ENCODE measurements around the gene MKKS.

DNA sequence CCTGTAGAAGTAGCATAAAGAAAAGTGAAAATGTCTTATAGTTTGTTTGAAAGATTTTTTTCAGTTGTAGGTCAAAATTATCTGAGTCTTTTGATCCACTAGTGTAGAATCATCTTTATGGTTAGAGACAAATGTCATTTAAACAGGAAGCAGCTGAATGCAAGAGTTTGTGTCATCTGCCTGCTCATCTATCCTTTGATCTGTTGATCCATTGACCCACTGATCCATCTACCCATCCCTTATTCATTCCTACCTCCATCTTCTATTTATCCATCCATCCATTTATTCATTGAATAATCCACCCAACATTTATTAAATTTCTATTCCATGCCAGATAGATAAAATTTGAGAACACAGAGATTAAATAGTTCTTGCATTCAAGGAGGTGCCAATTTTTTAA lies 62.6 kb downstream of the MKKS start:
- TF ChIP-seq PAX8 (IDR thresholded peaks at IDR 0.05) = no peak
- TF ChIP-seq SIN3A (IDR thresholded peaks at IDR 0.05; ENCODE audit: low read depth, low read length) = no peak
- TF ChIP-seq CTCF (IDR thresholded peaks at IDR 0.05 in 2 of 3, conservative IDR thresholded peaks at IDR 0.05 in 1 of 3; ENCODE audit: control insufficient read depth in 2 of 3, extremely low read depth in 1 of 3, insufficient read depth in 1 of 3, low read depth in 3 of 3, low read length in 3 of 3) = no peak
- no peak for TF ChIP-seq RAD21 (IDR thresholded peaks at IDR 0.05; ENCODE audit: insufficient read depth, low read depth, low read length)
- no peak for TF ChIP-seq POLR2A (IDR thresholded peaks at IDR 0.05; ENCODE audit: low read depth, low read length)
- TF ChIP-seq, protein P1, sequence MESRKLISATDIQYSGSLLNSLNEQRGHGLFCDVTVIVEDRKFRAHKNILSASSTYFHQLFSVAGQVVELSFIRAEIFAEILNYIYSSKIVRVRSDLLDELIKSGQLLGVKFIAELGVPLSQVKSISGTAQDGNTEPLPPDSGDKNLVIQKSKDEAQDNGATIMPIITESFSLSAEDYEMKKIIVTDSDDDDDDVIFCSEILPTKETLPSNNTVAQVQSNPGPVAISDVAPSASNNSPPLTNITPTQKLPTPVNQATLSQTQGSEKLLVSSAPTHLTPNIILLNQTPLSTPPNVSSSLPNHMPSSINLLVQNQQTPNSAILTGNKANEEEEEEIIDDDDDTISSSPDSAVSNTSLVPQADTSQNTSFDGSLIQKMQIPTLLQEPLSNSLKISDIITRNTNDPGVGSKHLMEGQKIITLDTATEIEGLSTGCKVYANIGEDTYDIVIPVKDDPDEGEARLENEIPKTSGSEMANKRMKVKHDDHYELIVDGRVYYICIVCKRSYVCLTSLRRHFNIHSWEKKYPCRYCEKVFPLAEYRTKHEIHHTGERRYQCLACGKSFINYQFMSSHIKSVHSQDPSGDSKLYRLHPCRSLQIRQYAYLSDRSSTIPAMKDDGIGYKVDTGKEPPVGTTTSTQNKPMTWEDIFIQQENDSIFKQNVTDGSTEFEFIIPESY (IDR thresholded peaks at IDR 0.05) = no peak
- no peak for TF ChIP-seq MYC (IDR thresholded peaks at IDR 0.05; ENCODE audit: insufficient read depth, insufficient read length, insufficient replicate concordance, low read length, severe bottlenecking)
- no peak for TF ChIP-seq POLR2AphosphoS5 (IDR thresholded peaks at IDR 0.05; ENCODE audit: low read length)
- no peak for TF ChIP-seq CEBPB (IDR thresholded peaks at IDR 0.05; ENCODE audit: borderline replicate concordance in 1 of 2, low read depth in 2 of 2, low read length in 2 of 2)

Data from GM12878 (cell line).